IMR-90 (cell line): ENCODE data around the gene KIF6. TPM values are rescaled to one million over a fixed set of nuclear protein-coding genes. Genes with fewer than 3 reads are reported as not detected.
A peak's percentile ranks its signal among the peaks of the same experiment; 100 is the strongest.

ENCODE experiments used
- ATAC-seq: fragments of 200-7000 bp; cut with Tn5 transposase; 2 replicates; pipeline ENCODE4 v1.9.1; 2020; ENCODE audit warnings: low read depth, mild to moderate bottlenecking, moderate library complexity
- BruUV-seq: library from RNA; stranded (reverse); fragments of 400-500 nt; replicated peaks from 2 replicates; lab custom pipeline; 2021; lab: Mats Ljungman, UMichigan
- CTCF ChIA-PET: fragments of 300-600 bp; formaldehyde crosslinking; extraction: SDS; loops from one replicate; lab custom pipeline; 2021; ENCODE audit warnings: antibody characterized with exemption; lab: Yijun Ruan, JAX
- POLR2A ChIA-PET: fragments of 300-600 bp; sonication (Branson Sonifier 250); formaldehyde crosslinking; loops from one replicate; lab custom pipeline; 2022; ENCODE audit warnings: antibody characterized with exemption; ENCODE audit not compliant: unreplicated experiment; lab: Charles Lee
- DNase-seq: peaks from one replicate; pipeline ENCODE4 v3.0.0; 2013
- H2AFZ ChIP-seq: replicated peaks from 2 replicates; pipeline ENCODE3; 2013; ENCODE audit warnings: low read length, mild to moderate bottlenecking; ENCODE audit not compliant: poor library complexity
- H2AK5ac ChIP-seq: 2 replicates; pipeline ENCODE4 v1.6.1; 2013; ENCODE audit warnings: low read depth, low read length, inconsistent platforms
- H2AK9ac ChIP-seq: replicated peaks from 2 replicates; pipeline ENCODE3; 2013; ENCODE audit warnings: mild to moderate bottlenecking, low read depth, low read length, moderate library complexity; ENCODE audit not compliant: poor library complexity
- H2BK120ac ChIP-seq: 2 replicates; pipeline ENCODE4 v1.6.1; 2013; ENCODE audit warnings: low read depth, low read length, inconsistent platforms
- H2BK15ac ChIP-seq: 3 replicates; pipeline ENCODE4 v1.6.1; 2013; ENCODE audit warnings: low read depth, low read length, inconsistent platforms
- H2BK20ac ChIP-seq: 2 replicates; pipeline ENCODE4 v1.6.1; 2013; ENCODE audit warnings: low read depth, mild to moderate bottlenecking, inconsistent platforms, low read length, moderate library complexity
- H2BK5ac ChIP-seq: 2 replicates; pipeline ENCODE4 v1.6.1; 2013; ENCODE audit warnings: mild to moderate bottlenecking, low read depth, low read length, inconsistent platforms; ENCODE audit not compliant: poor library complexity, severe bottlenecking
- H3K14ac ChIP-seq: replicated peaks from 2 replicates; pipeline ENCODE4 v1.6.1; 2013; ENCODE audit warnings: low read depth, low read length, inconsistent platforms
- H3K18ac ChIP-seq: 2 replicates; pipeline ENCODE4 v1.6.1; 2013; ENCODE audit warnings: low read depth, low read length, control low read depth
- H3K23ac ChIP-seq: 2 replicates; pipeline ENCODE4 v1.6.1; 2013; ENCODE audit warnings: low read depth, low read length, inconsistent platforms
- H3K27ac ChIP-seq: 2 replicates; pipeline ENCODE4 v1.5.1; 2013; ENCODE audit warnings: mild to moderate bottlenecking, control low read depth, low read length; ENCODE audit not compliant: insufficient read depth
- H3K27me3 ChIP-seq: 2 replicates; pipeline ENCODE4 v1.6.1; 2013; ENCODE audit warnings: low read length; ENCODE audit not compliant: control insufficient read depth, insufficient read depth
- H3K36me3 ChIP-seq: 2 replicates; pipeline ENCODE4 v1.6.1; 2013; ENCODE audit warnings: low read length, mixed read lengths; ENCODE audit not compliant: control insufficient read depth, insufficient read depth
- H3K4ac ChIP-seq: 2 replicates; pipeline ENCODE4 v1.6.1; 2013; ENCODE audit warnings: low read depth, low read length, inconsistent platforms
- H3K4me1 ChIP-seq: 2 replicates; pipeline ENCODE4 v1.6.1; 2013; ENCODE audit warnings: low read length, mixed read lengths; ENCODE audit not compliant: control insufficient read depth, insufficient read depth
- H3K4me2 ChIP-seq: 2 replicates; pipeline ENCODE4 v1.6.1; 2013; ENCODE audit warnings: low read depth, mild to moderate bottlenecking, control low read depth, low read length, moderate library complexity
- H3K4me3 ChIP-seq: 2 replicates; pipeline ENCODE4 v1.5.1; 2013; ENCODE audit warnings: low read depth, mild to moderate bottlenecking, control low read depth, low read length, moderate library complexity; ENCODE audit not compliant: insufficient read depth
- H3K56ac ChIP-seq: 2 replicates; pipeline ENCODE4 v1.6.1; 2013; ENCODE audit warnings: low read length, inconsistent platforms; ENCODE audit not compliant: insufficient read depth; ENCODE audit errors: extremely low read depth
- H3K79me1 ChIP-seq, 2 experiments: 2 replicates each; pipeline ENCODE4 v1.6.1; 2013; ENCODE audit warnings: low read length in 2 of 2, inconsistent platforms in 1 of 2, low read depth in 1 of 2
- H3K9ac ChIP-seq: 2 replicates; pipeline ENCODE4 v1.6.1; 2013; ENCODE audit warnings: low read depth, low read length, control low read depth
- H3K9me1 ChIP-seq: 2 replicates; pipeline ENCODE4 v1.6.1; 2013; ENCODE audit warnings: low read length, inconsistent platforms; ENCODE audit not compliant: insufficient read depth
- H3K9me3 ChIP-seq: 2 replicates; pipeline ENCODE4 v1.6.1; 2013; ENCODE audit warnings: low read length; ENCODE audit not compliant: control insufficient read depth, insufficient read depth
- H4K20me1 ChIP-seq: 2 replicates; pipeline ENCODE4 v1.6.1; 2013; ENCODE audit warnings: low read length, inconsistent platforms; ENCODE audit not compliant: insufficient read depth
- H4K5ac ChIP-seq: 2 replicates; pipeline ENCODE4 v1.6.1; 2013; ENCODE audit warnings: mild to moderate bottlenecking, low read depth, low read length, control low read depth
- H4K8ac ChIP-seq, 2 experiments: 2 replicates each; pipeline ENCODE4 v1.6.1; 2013; ENCODE audit warnings: low read depth in 2 of 2, low read length in 2 of 2, control low read depth in 1 of 2, inconsistent platforms in 1 of 2
- H4K91ac ChIP-seq: 2 replicates; pipeline ENCODE4 v1.6.1; 2013; ENCODE audit warnings: low read depth, low read length, inconsistent platforms; ENCODE audit not compliant: insufficient read depth
- CEBPB ChIP-seq: IDR thresholded peaks from 2 replicates; pipeline ENCODE4 v1.6.1; 2012; ENCODE audit warnings: low read depth, low read length, improper control_type of control experiment
- CHD1 ChIP-seq: IDR thresholded peaks from 2 replicates; pipeline ENCODE4 v1.6.1; 2012; ENCODE audit warnings: low read depth, low read length, improper control_type of control experiment
- FOS ChIP-seq: fragments of 150-350 bp; IDR thresholded peaks from 2 replicates; pipeline ENCODE4 v1.6.1; 2016; ENCODE audit warnings: low read depth, low read length
- MAFK ChIP-seq: IDR thresholded peaks from 2 replicates; pipeline ENCODE4 v1.6.1; 2012; ENCODE audit warnings: low read depth, low read length, improper control_type of control experiment
- POLR2A ChIP-seq: IDR thresholded peaks from 2 replicates; pipeline ENCODE4 v1.6.1; 2012; ENCODE audit warnings: mild to moderate bottlenecking, low read depth, low read length
- RCOR1 ChIP-seq: IDR thresholded peaks from 2 replicates; pipeline ENCODE4 v1.6.1; 2012; ENCODE audit warnings: mild to moderate bottlenecking, low read length, improper control_type of control experiment; ENCODE audit not compliant: insufficient replicate concordance
- RFX5 ChIP-seq: IDR thresholded peaks from 2 replicates; pipeline ENCODE4 v1.8.0; 2012; ENCODE audit warnings: low read depth, mild to moderate bottlenecking, low read length, moderate library complexity
- SMC3 ChIP-seq: fragments of 150-350 bp; IDR thresholded peaks from 2 replicates; pipeline ENCODE4 v1.6.1; 2016; ENCODE audit warnings: low read depth, mild to moderate bottlenecking, antibody characterized with exemption, low read length, moderate library complexity
- USF2 ChIP-seq: fragments of 150-350 bp; IDR thresholded peaks from 2 replicates; pipeline ENCODE4 v1.6.1; 2017; ENCODE audit warnings: mild to moderate bottlenecking, antibody characterized with exemption, low read length, low read depth
- WGBS, 2 experiments: methylation state at CpG; one replicate each; pipeline versions ENCODE4 v1.1.5 to v1.1.7; 2013; ENCODE audit warnings: missing lambda C conversion rate in 2 of 2; ENCODE audit not compliant: insufficient read length in 1 of 2; ENCODE audit errors: extremely low coverage in 2 of 2; 5-methylcytosine and 5-hydroxymethylcytosine counted together
- dilution Hi-C: fragments of 300-500 bp; cut with HindIII; formaldehyde crosslinking; loops from one replicate; pipeline ENCODE4 v1.14.3; 2018; ENCODE audit warnings: low sequenced_read_pairs; ENCODE audit not compliant: unreplicated experiment
- in situ Hi-C: fragments of 300-500 bp; cut with MboI; formaldehyde crosslinking; loops from 3 replicates; pipeline ENCODE4 v1.14.3; 2019; ENCODE audit warnings: low sequenced_read_pairs, inconsistent platforms, mixed read lengths
- intact Hi-C: fragments of 100-400 bp; cut with micrococcal nuclease; formaldehyde crosslinking; loops from 2 replicates; pipeline ENCODE4 v1.10.0; 2022
- polyA plus RNA-seq, 3 experiments: library from polyadenylated mRNA; depleted of rRNA; stranded (reverse); fragments of >200 nt; gene quantifications; 2 replicates each; pipeline ENCODE4 v1.2.3, GENCODE V29; 2012; ENCODE audit warnings: low replicate concordance in 1 of 3
- total RNA-seq: library from RNA; depleted of rRNA; stranded (reverse); fragments of >200 nt; gene quantifications from 2 replicates; pipeline ENCODE4 v1.2.3, GENCODE V29; 2012

Gene KIF6
- total and polyA plus RNA-seq, 2 of the 4 experiments (the other 2 are of a cell fraction) = under 0.01 to 0.10 TPM

GRCh38 chr6:39426073-39426456, 299.1 kb downstream of the KIF6 start:
- ChIA-PET POLR2A (no interaction called here), CTCF (no interaction called here)
- Histone ChIP-seq H3K23ac (no peak overlapping the region), H2AK5ac (no peak overlapping the region), H3K4me3 (no peak overlapping the region), H2AK9ac (no peak overlapping the region), H3K27me3 (no peaks in the 10 kb centered on the region), H3K4me2 (no peak overlapping the region), H2BK15ac (no peak overlapping the region), H3K56ac (no peak overlapping the region), H3K36me3 (no peaks in the 10 kb centered on the region), H4K91ac (no peak overlapping the region), H2BK20ac (no peak overlapping the region), H3K9me1 (no peaks in the 10 kb centered on the region), H2BK5ac (no peak overlapping the region), H2AFZ (no peak overlapping the region), H3K27ac (no peak overlapping the region), H3K9ac (no peak overlapping the region), H4K8ac (no peak overlapping the region), H3K4me1 (no peaks in the 10 kb centered on the region), H3K14ac (no peak overlapping the region), H3K79me1 (no peaks in the 10 kb centered on the region), H4K20me1 (no peaks in the 10 kb centered on the region), H3K9me3 (no peaks in the 10 kb centered on the region), H3K18ac (no peak overlapping the region), H2BK120ac (no peak overlapping the region), H3K4ac (no peak overlapping the region), H4K5ac (no peak overlapping the region)
- intact Hi-C loops = no loop called here
- no peak; the same call in 1 of the 2 replicates for ATAC-seq
- peak; percentile 33 for DNase-seq
- in situ Hi-C loops = no loop called here
- TF ChIP-seq MAFK = no peak
- no peak for TF ChIP-seq USF2
- no peak for TF ChIP-seq RCOR1
- TF ChIP-seq SMC3 = no peak
- peak; percentile 34; the same call in 1 of the 2 replicates for TF ChIP-seq FOS
- no peak for TF ChIP-seq POLR2A
- TF ChIP-seq CEBPB = no peak
- TF ChIP-seq RFX5 = no peak
- no peak for TF ChIP-seq CHD1
- dilution Hi-C loops = no loop called here
- no TSS peak for BruUV-seq
- WGBS, 2 experiments = no CpG with 5 or more reads among the region's 2 CpGs
